HL-60 (cell line): ENCODE results near the gene TRIP13.

Source experiments
- DNase-seq, 2 experiments: peaks; one replicate each; pipeline ENCODE4 v3.0.0-alpha.2; 2010 to 2020; ENCODE audit warnings: low read depth in 1 of 2, low spot score in 1 of 2
- H3K27ac ChIP-seq: fragments of 250-450 bp; sonication (Bioruptor Pico); replicated peaks from 2 replicates; pipeline ENCODE4 v1.5.1; 2020; ENCODE audit warnings: mild to moderate bottlenecking, moderate library complexity
- H3K27me3 ChIP-seq: fragments of 250-450 bp; sonication (Bioruptor Pico); 2 replicates; pipeline ENCODE4 v1.5.1; 2021; ENCODE audit warnings: mild to moderate bottlenecking, moderate library complexity; ENCODE audit not compliant: insufficient read depth, poor library complexity, severe bottlenecking
- H3K4me3 ChIP-seq: replicated peaks from 2 replicates; pipeline ENCODE4 v1.5.1; 2011; ENCODE audit warnings: mild to moderate bottlenecking, control low read depth, low read length; ENCODE audit not compliant: insufficient read depth
- CTCF ChIP-seq: IDR thresholded peaks from one replicate; pipeline ENCODE4 v1.5.1; 2011; ENCODE audit warnings: low read length, control low read depth, inconsistent platforms; ENCODE audit not compliant: insufficient read depth
- GABPA ChIP-seq: IDR thresholded peaks from 2 replicates; pipeline ENCODE4 v1.6.1; 2012; ENCODE audit warnings: low read depth
- POLR2AphosphoS5 ChIP-seq: IDR thresholded peaks from 2 replicates; pipeline ENCODE4 v1.6.1; 2012; ENCODE audit warnings: low read depth
- REST ChIP-seq: IDR thresholded peaks from 2 replicates; pipeline ENCODE4 v1.6.1; 2012; ENCODE audit warnings: low read depth; ENCODE audit not compliant: insufficient replicate concordance
- SPI1 ChIP-seq: IDR thresholded peaks from 2 replicates; pipeline ENCODE4 v1.6.1; 2012; ENCODE audit warnings: low read depth, mild to moderate bottlenecking, borderline replicate concordance

The TRIP13 gene

GRCh38 chr5:905139-905642 is 12.5 kb downstream of the TRIP13 start:
- H3K27me3 ChIP-seq = no peaks in the 10 kb centered on the region
- no peak overlapping the region for H3K27ac ChIP-seq
- no peak for DNase-seq
- no peak for TF ChIP-seq POLR2AphosphoS5
- no peak for TF ChIP-seq SPI1
- no peak for TF ChIP-seq REST
- H3K4me3 ChIP-seq = no peak overlapping the region

- H3K27ac ChIP-seq = no peak overlapping the region
- no peak for TF ChIP-seq SPI1
- TF ChIP-seq REST = no peak
- no peak for TF ChIP-seq GABPA
- TF ChIP-seq CTCF = no peak
- TF ChIP-seq POLR2AphosphoS5 = no peak
- H3K27me3 ChIP-seq = no peaks in the 10 kb centered on the region
- no peak overlapping the region for H3K4me3 ChIP-seq
- DNase-seq = no peak
These were observed 14.8 kb downstream of the TRIP13 start for GRCh38 chr5:907366-907910.

GRCh38 chr5:908172-908571 is 15.5 kb downstream of the TRIP13 start:
- no peak overlapping the region for H3K27ac ChIP-seq
- no peak overlapping the region for H3K4me3 ChIP-seq
- H3K27me3 ChIP-seq = no peaks in the 10 kb centered on the region
- DNase-seq = no peak
- no peak for TF ChIP-seq POLR2AphosphoS5
- TF ChIP-seq GABPA = no peak
- no peak for TF ChIP-seq REST
- no peak for TF ChIP-seq SPI1
- no peak for TF ChIP-seq CTCF
